SKM-1 treated with dmso at 0.1 percent for 144 hours (cell line): Measurements from ENCODE around the gene CPNE2.

Experiments used
- DNase-seq: peaks from one replicate; lab custom pipeline; 2025; ENCODE audit not compliant: unreplicated experiment; lab: John Stamatoyannopoulos, UW

The CPNE2 gene

DNA sequence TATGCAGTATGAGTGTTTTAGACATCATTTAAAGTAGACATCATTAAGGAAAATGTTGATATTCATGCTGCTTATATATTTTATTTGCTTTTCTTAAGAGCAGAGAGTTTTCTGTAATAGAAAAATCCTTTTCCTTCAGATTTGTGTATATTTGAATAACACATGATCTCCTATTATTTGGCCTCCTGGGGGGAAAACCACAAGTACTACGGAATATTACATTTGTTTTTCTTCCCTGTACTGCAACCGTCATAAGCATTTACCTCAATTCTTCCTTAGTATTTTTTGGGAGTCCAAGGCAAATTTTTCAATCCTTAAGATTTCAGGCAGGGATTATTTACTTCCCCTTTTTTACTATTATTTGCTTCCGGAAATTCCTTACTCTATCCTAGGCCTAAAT lies 99.8 kb downstream of the CPNE2 start:
- DNase-seq, result no peak

- DNase-seq, result no peak
Measured at GRCh38 chr16:57192720-57193486, 100.5 kb downstream of the CPNE2 start.

DNA sequence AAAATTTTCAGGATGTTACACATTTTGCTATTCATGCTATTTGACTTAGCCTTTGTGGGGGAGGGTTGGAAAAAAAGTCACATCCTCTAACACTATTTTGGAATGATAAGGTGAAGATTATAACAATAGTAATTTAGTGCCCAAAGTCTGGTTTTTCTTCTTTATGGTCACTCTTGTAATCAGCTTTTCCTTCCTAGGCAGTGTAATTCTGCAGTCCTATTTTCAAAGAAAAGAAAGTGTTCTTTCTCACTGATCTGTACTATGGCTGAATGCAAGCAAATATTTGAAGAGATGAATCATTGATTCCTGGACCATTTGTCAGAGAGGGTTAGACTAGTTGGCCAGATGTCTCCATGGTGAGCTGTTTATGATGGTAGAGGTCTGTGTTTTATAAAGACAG lies 102.1 kb downstream of the CPNE2 start:
- no peak for DNase-seq

GRCh38 chr16:57196286-57196685 lies 103.9 kb downstream of the CPNE2 start:
- no peak for DNase-seq

DNA sequence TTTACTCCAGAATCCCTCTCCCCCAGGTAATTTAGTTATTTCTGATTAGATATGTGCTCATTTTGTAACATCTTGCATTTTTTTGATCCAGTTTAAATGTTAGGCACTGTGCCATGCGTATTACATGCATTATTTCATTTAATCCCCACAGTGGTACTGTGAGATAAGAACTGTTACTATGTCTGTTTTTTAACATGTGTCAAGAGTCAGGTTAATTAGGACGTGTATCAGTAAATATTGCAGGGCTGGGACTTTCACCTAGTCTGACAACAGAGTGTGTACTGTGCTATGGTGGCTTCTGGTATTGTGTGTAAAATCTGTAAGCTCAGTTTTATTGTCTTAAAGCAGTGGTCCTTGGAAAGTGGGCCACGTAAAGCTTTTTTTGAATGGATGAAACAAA lies 104.4 kb downstream of the CPNE2 start:
- no peak for DNase-seq
